HG03103 (cell line): ENCODE measurements around the gene USP14.

Experiments used
- ATAC-seq: cut with Tn5 transposase; IDR thresholded peaks from one replicate; pipeline ENCODE4 v1.9.1; 2021; ENCODE audit warnings: low read depth; ENCODE audit not compliant: unreplicated experiment

The USP14 gene

GRCh38 chr18:225745-226144 lies 67.4 kb downstream of the USP14 start:
- no peak for ATAC-seq

- no peak for ATAC-seq
These were observed 69.0 kb downstream of the USP14 start for GRCh38 chr18:227374-227773.

DNA sequence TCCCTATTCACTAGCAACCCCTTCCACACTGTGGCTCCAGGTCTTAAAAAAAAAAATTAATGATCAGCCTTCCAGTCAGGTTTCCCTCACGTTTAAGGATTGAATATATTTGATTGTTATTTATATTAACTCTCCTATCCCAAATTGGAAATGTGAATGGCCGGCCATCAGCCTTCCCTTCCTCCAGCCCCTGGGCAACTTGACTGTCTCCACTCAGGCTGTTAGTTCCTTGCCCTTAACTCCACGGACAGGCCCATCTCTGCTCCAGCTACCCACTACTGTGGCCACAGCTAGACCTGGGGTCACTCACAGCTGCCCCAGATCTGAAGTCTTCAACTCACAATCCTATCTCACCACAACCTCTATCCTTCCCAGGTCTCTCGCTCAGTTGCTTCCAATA lies 69.5 kb downstream of the USP14 start:
- no peak for ATAC-seq

- ATAC-seq = no peak
These were observed 70.2 kb downstream of the USP14 start for GRCh38 chr18:228586-228985.

DNA sequence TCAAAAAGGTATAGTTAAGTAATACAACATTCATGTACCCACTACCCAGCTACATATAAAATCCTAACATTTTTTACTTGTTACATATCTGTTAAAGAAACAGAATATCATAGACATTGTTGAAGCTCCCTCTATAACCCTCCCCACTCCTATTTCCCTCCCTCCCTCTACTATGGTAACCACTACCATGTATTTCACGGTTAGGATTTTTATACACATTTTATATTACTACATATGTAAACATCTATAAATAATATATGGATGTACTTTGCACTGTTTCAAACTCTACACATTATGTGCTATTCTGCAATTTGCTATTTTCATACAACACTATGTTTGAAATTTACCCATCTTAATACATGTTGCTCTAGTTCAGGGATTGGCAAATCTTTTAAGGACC lies 73.2 kb downstream of the USP14 start:
- ATAC-seq = no peak

- ATAC-seq = no peak
These were observed 81.8 kb downstream of the USP14 start for GRCh38 chr18:240175-240574.

GRCh38 chr18:245282-245847 lies 87.0 kb downstream of the USP14 start:
- no peak for ATAC-seq

- ATAC-seq = no peak
These were observed 89.7 kb downstream of the USP14 start for GRCh38 chr18:248053-248452.

GRCh38 chr18:250685-251084 lies 92.3 kb downstream of the USP14 start:
- no peak for ATAC-seq

DNA sequence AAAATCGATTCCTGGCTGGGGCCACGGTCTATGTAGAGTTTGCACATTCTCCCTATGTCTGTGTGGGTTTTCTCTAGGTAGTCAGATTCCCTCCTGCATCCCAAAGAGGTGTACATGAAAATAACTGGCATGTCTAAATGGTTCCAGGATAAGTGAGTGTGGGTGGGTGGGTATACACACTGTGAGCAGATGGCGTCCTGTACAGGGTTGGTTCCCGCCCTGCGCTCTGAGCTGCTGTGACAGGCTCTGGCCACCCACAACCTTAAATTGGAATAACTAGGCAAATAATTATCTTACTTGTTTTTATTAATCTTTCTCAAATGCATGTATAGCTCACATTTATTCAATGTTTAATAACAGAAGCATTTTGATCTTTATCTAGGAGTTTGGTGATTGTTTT lies 93.2 kb downstream of the USP14 start:
- no peak for ATAC-seq

DNA sequence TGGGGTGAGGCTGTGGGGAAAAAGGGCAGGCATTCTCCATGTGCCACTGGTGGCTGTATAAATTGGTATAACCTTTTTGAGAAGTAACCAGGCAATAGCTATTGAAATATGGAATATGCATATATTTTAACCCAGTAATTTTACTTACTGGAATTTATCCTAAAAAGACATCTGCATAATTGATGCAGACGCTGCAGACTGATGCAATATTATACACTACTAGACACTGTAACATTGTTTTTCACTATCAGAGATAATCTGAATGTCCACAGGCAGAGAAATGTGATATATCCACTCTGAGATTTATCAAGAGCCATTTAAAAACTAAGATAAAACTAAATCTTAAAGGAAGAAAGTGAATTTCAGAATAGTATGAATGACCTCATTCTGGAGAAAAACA lies 94.8 kb downstream of the USP14 start:
- ATAC-seq = no peak

GRCh38 chr18:255171-255570 lies 96.8 kb downstream of the USP14 start:
- no peak for ATAC-seq

DNA sequence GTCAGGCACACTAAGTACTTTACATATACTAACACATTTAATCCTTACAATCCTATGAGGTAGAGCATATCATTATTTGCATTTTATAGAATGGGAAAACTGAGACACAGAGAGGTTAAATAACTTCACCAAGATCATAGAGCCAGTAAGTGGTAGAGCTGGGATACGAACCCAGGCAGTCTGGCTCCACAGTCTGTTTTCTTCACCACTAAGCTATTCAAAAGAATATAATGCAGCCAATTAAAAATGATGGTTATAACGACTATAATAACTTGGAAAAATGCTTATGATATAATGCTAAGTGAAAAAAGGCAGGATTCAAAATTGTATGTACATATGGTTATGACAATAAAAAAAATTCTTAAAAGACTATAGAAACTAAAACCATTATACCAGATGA lies 102.2 kb downstream of the USP14 start:
- no peak for ATAC-seq

DNA sequence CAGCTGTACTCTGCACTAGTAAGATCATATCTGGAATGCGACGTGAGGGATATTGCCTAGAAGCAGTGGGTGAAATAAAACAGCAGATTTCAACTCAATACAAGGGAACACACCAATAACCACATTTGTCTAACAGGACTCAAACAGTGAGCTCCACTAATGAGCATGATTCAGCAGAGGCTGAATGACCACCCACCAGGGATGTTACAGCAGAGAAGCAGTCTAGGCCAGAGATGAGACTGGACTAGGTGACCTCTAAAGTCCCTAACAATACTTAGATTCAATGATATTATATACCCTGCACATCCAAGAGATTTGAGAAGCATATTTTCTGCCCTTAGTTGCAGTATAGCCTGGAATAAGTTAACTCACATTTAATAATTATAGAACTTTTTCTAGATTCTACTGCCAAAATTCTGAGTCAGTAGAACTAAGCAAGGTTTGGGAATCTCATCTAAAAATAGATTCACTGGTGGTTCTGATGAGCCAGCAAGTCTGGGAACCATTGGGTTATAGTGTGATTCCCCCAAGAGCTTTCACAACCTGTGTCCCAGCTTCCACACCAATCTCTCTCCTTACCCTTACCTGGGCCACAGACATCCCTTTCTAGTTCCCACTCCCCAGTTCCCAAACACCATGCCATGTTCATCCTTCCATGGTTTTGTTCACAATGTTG lies 103.2 kb downstream of the USP14 start:
- no peak for ATAC-seq
